Limb (tissue), 2 donors: ENCODE data around the gene LPIN2.
"Not testable (repeated sequence)": the region's sequence is repeated elsewhere in the genome, so short reads cannot be mapped to it uniquely, and the experiment has no call there.

Source experiments
- DNase-seq, 2 donors: peaks; one replicate each; pipeline ENCODE4 v3.0.0-alpha.2; 2016; ENCODE audit errors: extremely low spot score in 2 of 2

The LPIN2 gene, protein sequence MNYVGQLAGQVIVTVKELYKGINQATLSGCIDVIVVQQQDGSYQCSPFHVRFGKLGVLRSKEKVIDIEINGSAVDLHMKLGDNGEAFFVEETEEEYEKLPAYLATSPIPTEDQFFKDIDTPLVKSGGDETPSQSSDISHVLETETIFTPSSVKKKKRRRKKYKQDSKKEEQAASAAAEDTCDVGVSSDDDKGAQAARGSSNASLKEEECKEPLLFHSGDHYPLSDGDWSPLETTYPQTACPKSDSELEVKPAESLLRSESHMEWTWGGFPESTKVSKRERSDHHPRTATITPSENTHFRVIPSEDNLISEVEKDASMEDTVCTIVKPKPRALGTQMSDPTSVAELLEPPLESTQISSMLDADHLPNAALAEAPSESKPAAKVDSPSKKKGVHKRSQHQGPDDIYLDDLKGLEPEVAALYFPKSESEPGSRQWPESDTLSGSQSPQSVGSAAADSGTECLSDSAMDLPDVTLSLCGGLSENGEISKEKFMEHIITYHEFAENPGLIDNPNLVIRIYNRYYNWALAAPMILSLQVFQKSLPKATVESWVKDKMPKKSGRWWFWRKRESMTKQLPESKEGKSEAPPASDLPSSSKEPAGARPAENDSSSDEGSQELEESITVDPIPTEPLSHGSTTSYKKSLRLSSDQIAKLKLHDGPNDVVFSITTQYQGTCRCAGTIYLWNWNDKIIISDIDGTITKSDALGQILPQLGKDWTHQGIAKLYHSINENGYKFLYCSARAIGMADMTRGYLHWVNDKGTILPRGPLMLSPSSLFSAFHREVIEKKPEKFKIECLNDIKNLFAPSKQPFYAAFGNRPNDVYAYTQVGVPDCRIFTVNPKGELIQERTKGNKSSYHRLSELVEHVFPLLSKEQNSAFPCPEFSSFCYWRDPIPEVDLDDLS

DNA sequence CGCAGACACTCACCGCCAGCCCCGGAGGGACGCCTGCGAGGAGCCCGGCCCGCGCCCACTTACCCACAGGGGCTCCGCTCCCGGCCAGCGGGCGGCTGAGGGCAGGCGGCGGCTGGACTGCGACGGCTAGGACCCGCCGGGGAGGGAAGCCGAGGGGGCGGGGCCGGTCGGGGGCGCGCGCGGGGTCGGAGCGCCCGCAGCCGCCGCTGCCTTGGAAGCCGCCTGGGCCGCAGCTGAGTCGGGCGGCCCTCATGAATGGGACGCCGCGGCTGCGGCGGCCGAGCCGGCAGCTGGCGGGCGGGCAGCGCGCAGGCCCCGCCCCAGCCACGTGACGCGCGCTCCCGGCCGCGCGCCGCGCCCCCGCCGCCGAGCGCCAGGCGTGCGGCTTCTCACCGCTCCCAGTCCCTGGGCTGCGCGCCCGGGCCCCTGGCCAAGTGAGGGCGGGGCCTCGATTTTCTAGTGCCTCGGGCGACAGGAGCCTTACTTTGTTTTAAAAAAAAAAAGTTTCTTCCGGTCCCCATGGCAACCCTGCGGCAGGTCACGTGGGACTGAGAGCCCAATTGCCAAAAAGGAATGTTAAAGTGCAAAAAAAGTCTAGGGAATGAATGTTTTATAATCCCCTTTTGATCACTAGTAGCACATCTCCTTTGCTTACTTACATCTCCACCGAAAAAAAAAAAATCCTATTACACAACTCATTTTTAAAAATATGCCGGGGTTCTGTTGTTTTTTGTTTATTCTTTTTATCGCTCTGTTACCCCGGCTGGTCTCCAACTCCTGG is at the start of gene LPIN2:
Gene LPIN2, minus strand, starts transcription at position 121 of the 781 bp plus-strand sequence. CDS start 52,304 bp downstream, outside the sequence.
- DNase-seq = peak; percentile 96 to 100

DNA sequence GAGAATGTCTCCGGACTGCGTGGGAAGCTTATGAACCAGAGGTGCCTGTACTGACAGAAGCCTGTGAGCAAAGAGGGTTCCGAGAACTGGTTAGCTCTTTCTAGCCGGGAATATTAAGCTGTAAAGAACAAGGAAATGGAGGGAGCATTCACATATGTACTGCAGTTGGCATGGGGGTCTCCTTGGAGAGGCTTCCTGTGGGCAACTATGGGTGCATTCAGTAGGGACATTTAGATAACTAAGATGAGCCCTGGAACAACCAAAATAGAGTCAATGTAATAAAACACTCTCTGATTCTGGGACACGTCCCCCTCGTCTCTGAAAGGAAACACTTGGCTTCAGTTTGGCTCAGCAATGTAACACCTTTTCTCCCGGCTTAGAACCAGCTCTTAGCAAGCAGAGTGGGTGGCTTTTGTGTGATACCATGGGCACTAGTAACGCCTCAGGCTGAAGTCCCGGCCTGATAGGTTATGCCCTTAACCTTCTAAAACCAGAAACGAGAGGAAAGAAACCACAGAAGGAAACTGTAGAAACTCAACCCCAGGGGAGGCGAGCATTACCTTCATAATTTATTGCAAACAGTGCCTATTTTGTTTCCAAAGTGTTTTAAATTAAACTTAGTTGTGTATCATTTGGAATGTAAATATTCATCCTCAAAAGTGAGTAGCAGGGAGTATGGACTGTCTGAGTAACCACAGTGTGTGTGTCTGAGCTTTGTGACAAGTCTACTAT is 48.8 kb upstream of the LPIN2 start:
- DNase-seq = no peak

DNA sequence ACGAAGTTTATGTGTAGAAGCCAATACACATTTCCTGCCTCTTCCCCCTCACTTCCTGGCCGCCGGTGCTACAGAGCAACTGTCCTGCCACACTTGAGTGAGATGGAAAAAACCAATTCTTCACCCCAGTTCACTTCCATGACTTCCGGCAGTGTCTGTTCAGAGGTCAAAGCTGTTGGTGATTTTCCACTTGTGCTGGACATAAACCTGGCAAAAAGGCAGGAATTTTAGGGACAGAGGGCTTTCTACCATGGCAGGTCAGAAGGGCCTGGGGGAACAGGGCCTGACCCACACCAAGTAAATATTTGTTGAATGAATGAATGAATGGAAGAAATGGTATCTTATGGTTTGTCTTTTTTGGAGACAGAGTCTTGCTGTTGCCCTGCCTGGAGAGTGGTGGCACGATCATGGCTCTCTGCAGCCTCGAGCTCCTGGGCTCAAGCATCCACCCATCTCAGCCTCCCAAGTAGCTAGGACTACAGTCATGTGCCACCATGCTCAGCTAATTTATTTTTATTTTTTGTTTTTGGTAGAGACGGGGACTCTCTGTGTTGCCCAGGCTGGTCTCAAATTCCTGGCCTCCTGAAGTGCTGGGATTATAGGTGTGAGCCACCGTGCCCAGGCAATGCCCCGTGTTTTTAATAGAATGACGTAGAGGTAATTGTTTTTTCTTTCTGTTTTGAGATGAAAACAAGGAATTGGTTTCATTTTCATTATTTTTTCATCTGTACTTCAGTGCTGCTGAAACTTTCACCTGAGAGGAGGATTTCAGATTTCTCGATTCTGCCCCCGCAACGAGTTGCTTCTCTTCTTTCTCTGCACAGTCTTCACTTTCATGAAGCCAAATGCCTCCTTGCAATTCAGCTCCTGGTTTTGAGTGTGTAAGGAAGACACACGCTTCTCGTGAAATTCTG is 48.0 kb upstream of the LPIN2 start:
- DNase-seq = no peak

DNA sequence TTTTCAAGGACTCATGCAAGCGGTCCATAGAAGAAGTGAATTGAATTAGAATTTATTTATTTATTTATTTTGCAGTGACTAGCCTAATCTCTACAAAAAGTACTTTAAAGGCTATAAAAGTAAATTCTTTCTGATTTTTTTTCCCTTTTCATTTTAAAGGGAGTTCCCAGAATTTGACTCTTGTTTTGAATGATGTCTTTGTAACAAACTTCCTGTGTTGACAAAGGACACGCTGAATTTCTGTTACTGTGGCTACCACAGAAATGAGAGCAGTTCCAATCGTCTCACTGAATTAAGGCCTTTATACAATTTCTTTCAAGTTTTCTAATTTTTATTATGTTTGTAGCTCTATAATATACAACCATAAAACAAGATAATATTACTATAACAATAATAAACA is 46.3 kb upstream of the LPIN2 start:
- DNase-seq = no peak

DNA sequence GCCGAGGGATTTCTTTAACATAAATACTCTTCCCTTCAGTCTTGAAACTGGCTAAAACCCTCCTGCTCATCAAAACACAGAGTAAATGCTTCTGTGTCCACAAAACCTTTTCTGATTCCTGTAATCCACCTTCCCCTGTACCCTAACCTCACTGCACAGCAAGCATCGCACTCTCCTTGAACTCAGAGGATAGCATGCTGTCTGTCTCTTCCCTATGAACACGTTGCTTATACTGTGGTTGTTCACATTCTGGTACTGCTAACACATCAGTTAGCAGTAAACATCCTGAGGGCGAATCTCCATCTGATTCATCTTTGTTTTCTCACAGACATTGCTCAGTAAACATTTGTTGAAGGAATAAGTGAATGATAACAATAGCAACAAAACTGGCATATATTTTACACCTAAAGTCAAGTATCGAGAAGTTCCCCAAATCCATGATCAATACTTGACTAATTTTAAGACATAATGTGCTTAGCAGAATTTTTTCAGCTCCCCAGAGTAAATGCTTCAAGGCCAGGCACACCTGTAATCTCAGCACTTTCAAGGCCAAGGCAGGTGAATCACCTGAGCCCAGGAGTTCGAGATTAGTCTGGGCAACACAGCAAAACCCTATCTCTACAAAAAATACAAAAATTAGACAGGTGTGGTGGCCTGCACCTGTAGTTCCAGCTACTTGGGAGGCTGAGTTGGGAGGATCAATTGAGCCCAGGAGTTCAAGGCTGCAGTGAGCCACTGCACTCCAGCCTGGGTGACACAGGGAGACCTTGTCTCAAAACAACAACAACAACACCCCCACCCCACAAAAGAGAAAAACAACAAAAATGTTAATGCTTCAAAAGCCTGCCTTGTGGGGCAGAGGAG is 45.6 kb upstream of the LPIN2 start:
- DNase-seq = no peak

DNA sequence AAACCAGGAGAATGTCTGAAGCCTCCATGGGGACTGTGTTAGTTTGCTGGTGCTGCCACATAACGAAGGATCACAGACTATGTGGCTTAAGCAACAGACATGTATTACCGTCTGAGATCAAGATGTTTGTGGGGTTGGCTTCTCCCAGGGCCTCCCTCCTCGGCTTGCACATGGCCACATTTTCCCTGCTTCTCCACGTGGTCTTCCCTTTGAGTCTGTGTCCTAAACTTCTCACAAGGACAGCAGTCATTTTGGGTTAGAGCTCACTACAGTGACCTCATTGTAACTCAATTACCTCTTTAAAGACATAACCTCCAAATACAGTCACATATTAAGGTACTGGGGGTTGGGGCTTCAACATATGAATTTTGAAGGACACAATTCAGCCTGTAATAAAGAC is 44.6 kb upstream of the LPIN2 start:
- DNase-seq = no peak

DNA sequence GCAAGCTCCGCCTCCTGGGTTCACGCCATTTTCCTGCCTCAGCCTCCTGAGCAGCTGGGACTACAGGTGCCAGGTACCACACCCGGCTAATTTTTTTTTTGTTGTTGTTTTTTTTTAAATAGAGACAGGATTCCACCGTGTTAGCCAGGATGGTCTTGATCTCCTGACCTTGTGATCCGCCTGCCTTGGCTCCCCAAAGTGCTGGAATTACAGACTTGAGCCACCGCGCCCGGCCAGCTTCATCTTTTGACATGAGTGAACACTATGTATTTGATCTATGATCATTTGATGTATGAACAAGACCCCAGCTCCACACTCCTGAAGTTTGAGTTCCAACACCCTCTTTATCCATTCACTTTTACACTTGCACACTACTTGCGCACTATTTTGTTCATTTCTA is 43.4 kb upstream of the LPIN2 start:
- no peak for DNase-seq

DNA sequence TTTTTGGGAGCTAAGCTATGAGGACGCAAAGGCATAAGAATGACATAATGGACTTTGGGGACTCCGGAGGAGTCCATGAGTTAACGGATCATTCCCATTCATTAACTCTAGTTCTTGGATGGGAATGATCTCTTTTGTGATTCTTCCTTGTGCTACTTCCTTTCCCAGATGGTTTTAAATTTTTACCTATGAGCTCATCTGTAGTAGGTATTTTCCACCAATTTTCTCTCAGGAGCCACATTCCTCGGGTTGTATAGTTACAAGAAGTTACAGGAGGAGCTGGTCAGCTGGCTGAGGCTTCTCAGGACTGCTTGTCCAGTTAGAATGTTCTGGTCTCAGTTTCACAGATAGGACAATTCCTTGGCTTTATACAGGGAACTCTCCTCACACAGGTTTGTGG is 42.9 kb upstream of the LPIN2 start:
- no peak for DNase-seq

DNA sequence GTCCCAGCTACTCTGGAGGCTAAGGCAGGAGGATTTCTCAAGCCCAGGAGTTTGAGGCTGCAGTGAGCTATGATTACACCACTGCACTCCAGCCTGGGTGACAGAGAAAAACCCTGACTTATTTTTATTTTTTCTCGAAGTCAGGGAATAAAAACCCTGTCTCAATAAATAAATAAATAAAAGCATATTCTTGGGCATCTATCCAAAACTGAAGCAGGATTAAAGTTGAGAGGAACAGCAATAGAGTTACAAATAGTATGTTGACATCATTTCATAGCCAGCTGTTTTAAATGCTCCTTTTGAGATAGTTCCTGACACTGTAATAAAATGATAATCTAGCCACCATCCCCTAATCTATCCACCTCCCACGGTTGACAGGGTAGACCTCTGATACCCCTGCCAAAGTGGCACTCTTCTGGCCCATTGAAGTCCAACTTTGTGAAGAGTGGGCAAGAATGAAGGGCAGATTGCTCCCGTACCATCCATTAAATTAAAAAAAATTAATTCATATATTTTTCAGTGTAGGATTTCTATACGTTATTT is 42.3 kb upstream of the LPIN2 start:
- no peak for DNase-seq

DNA sequence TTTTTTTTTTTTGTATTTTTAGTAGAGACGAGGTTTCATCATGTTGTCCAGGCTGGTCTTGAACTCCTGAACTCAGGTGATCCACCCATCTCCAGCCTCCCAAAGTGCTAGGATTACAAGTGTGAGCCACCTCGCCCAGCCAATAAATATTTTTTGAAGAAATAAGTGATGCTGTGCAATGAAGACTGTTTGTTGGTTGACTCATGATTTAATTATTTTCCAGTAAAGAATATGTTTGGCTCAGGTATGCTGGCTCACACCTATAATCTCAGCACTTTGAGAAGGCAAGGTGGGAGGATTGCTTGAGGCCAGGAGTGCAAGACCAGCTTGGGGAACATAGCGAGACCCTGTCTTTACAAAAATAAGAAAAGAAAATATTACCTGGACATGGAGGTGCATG is 41.8 kb upstream of the LPIN2 start:
- no peak for DNase-seq

DNA sequence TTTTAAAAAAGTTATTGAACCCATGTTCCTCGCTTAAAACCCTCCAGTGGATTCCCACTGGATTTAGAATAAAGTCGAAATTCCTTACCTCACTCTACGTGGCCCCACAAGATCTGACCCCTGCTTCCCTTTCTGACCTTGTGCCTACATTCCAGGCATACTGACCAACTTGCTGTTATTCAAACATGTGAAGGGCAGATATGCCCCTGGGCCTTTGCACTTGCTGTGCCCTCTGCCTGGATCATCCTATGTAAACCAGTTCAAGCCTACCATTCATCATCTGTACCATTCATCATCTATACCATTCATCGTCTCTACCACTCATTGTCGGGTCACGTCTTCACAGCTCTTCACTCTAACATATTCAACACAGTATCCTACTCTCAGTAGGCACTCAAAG is 41.3 kb upstream of the LPIN2 start:
- no peak for DNase-seq

DNA sequence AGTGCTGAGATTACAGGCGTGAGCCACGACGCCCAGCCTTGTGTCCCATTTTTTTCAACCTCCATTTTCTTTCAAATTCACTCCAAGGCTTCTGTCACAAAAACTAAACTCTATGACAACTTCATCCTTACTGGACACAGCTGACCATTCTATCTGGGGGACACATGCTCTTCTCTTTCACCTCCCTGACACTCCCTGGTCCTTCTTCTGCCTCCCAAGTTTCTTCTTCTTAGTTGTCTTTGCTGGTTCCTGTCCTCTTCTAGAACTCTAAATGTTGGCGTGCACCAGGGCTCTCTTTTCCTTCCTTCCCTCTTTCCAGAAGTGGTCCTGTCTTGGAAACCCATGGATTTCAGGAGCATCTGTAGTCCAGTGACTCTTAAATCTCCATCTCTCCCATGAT is 40.1 kb upstream of the LPIN2 start:
- no peak for DNase-seq

DNA sequence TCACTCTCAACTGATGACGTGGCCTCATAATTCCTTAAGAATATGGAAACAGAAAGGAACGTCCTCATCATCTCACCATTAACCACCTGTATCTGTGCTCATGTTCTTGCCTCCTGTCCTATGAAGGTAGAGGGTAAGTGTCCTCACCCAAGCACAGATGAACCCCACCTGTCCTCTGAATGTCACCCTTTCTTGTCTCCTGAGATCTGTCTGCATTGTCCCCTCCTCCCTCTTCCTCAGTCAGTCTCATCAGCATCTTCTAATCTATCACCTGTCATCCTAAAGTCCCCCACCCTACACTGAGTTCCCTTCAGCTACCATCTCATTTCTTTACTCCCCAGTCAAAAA is 39.4 kb upstream of the LPIN2 start:
- no peak for DNase-seq

DNA sequence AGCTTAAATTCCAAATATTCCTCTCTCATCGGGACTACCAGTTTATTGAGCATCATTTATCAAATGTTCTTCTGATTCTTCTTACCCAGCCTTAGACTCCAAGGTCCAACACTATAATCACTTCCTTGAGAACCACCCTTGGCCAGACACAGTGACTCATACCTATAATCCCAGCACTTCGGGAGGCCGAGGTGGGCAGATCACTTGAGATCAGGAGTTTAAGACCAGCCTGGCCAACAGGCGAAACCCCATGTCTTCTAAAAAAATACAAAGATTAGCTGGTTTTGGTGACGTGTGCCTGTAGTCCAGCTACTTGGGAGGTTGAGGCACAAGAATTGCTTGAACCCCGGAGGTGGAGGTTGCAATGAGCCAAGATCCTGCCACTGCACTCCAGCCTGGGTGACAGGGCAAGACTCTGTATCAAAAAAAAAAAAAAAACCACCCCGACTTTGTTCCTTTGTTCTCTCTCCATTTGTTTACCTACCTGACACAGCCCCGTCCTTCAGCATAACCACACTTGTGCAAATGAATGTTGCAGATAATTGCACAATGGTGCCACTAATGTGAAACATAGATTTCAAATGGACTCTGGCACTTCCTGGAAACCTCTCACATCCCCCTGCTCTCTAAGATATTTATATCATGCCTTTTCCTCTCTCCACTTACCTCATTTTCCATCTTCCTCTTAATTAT is 38.9 kb upstream of the LPIN2 start:
- DNase-seq = no peak

DNA sequence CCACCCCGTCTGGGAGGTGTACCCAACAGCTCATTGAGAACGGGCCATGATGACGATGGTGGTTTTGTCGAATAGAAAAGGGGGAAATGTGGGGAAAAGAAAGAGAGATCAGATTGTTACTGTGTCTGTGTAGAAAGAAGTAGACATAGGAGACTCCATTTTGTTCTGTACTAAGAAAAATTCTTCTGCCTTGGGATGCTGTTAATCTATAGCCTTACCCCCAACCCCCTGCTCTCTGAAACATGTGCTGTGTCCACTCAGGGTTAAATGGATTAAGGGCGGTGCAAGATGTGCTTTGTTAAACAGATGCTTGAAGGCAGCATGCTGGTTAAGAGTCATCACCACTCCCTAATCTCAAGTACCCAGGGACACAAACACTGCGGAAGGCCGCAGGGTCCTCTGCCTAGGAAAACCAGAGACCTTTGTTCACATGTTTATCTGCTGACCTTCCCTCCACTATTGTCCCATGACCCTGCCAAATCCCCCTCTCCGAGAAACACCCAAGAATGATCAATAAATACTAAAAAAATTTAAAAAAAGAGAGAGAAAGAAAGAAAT is 37.0 kb upstream of the LPIN2 start:
- not testable (repeated sequence) for DNase-seq

DNA sequence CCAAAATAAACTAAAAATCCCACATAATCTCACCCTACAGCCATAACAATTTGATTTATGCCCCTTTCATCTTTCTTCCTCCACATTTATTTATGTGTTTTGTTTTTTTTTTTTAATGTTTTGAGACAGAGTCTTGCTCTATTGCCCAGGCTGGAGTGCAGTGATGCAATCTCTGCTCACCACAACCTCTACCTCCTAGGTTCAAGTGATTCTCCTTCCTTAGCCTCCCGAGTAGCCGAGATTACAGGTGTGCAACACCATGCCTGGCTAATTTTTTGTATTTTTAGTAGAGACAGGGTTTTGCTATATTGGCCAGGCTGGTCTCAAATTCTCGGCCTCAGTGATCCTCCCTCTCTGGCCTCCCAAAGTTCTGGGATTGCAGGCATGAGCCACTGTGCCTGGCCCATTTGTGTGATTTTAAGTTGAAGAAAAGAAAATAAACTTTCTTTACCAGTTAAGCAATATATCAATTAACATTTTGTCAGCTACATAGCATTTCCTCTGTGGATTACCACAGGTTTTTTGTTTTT is 35.9 kb upstream of the LPIN2 start:
- no peak for DNase-seq

DNA sequence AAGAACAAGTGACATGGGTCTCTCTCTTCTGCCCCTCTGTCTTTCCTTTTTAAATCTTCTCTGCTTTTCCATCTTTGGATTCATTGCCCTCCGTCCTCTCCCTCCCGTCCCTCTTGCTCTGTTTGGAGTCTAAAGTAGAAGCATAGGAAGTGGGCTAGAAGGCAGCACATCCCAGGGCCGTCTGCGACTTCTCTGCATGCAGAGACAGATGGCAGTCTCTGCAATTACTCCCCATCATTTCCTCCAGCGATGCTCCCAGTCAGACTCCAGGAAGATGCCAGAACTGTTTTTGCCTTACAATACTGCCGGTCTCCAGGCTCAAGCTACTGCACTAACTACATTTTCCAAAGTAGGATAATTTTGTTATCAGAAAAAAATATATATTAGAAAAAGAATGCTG is 35.2 kb upstream of the LPIN2 start:
- no peak for DNase-seq
